HUES48 (cell line): ENCODE results near the gene IQSEC2.

Experiments used
- H3K27ac ChIP-seq: one replicate; pipeline ENCODE4 v1.7.0; 2013; ENCODE audit warnings: low read depth, low read length, inconsistent platforms
- H3K27me3 ChIP-seq: 2 replicates; pipeline ENCODE4 v1.6.1; 2013; ENCODE audit warnings: mild to moderate bottlenecking, low read length; ENCODE audit not compliant: control insufficient read depth, insufficient read depth
- H3K36me3 ChIP-seq: 2 replicates; pipeline ENCODE4 v1.6.1; 2013; ENCODE audit warnings: low read length; ENCODE audit not compliant: control insufficient read depth, insufficient read depth
- H3K4me1 ChIP-seq: 2 replicates; pipeline ENCODE4 v1.6.1; 2013; ENCODE audit warnings: mild to moderate bottlenecking, low read length; ENCODE audit not compliant: control insufficient read depth, insufficient read depth
- H3K4me3 ChIP-seq: 2 replicates; pipeline ENCODE4 v1.5.1; 2013; ENCODE audit warnings: mild to moderate bottlenecking, low read depth, low read length
- H3K9ac ChIP-seq: 2 replicates; pipeline ENCODE4 v1.6.1; 2013; ENCODE audit warnings: mild to moderate bottlenecking, low read depth, low read length, moderate library complexity
- H3K9me3 ChIP-seq: 2 replicates; pipeline ENCODE4 v1.6.1; 2013; ENCODE audit warnings: low read length; ENCODE audit not compliant: control insufficient read depth, insufficient read depth

Gene IQSEC2

GRCh38 chrX:53317365-53318069, 36.1 kb upstream of the IQSEC2 start:
- peaks cover 15% of the 10 kb centered on the region for H3K9me3 ChIP-seq
- peak overlapping the region; percentile 70 for H3K4me3 ChIP-seq
- peaks cover 38% of the 10 kb centered on the region for H3K27me3 ChIP-seq
- no peak overlapping the region for H3K9ac ChIP-seq
- H3K4me1 ChIP-seq: peaks cover 25% of the 10 kb centered on the region
- H3K27ac ChIP-seq: no peak overlapping the region
- H3K36me3 ChIP-seq: no peaks in the 10 kb centered on the region

- Histone ChIP-seq H3K27me3 (peaks cover 33% of the 10 kb centered on the region), H3K4me1 (peaks cover 19% of the 10 kb centered on the region), H3K36me3 (no peaks in the 10 kb centered on the region), H3K9ac (no peak overlapping the region), H3K4me3 (no peak overlapping the region), H3K9me3 (peaks cover 17% of the 10 kb centered on the region; the same call in 1 of the 2 replicates), H3K27ac (no peak overlapping the region)
These were observed 35.5 kb upstream of the IQSEC2 start for GRCh38 chrX:53316860-53317237.

GRCh38 chrX:53316111-53316859, 34.9 kb upstream of the IQSEC2 start:
- H3K4me3 ChIP-seq: no peak overlapping the region; the same call in 1 of the 2 replicates
- H3K4me1 ChIP-seq: peaks cover 15% of the 10 kb centered on the region
- H3K9me3 ChIP-seq: peaks cover 17% of the 10 kb centered on the region; the same call in 1 of the 2 replicates
- no peaks in the 10 kb centered on the region for H3K36me3 ChIP-seq
- H3K27me3 ChIP-seq: peaks cover 28% of the 10 kb centered on the region
- no peak overlapping the region for H3K27ac ChIP-seq
- H3K9ac ChIP-seq: no peak overlapping the region

GRCh38 chrX:53313728-53314105, 32.3 kb upstream of the IQSEC2 start:
- Histone ChIP-seq H3K27ac (no peak overlapping the region), H3K36me3 (no peaks in the 10 kb centered on the region), H3K9ac (no peak overlapping the region), H3K4me1 (peaks cover 7% of the 10 kb centered on the region), H3K27me3 (peaks cover 5% of the 10 kb centered on the region; the same call in 1 of the 2 replicates), H3K4me3 (no peak overlapping the region), H3K9me3 (peaks cover 21% of the 10 kb centered on the region)

- H3K9ac ChIP-seq: no peak overlapping the region
- no peak overlapping the region for H3K27ac ChIP-seq
- no peaks in the 10 kb centered on the region for H3K36me3 ChIP-seq
- H3K27me3 ChIP-seq: 0 out of 2 replicates have a peak, but pooled peaks cover under 1% of the 10 kb centered on the region
- H3K4me3 ChIP-seq: no peak overlapping the region
- H3K4me1 ChIP-seq: peaks cover 4% of the 10 kb centered on the region
- peaks cover 21% of the 10 kb centered on the region for H3K9me3 ChIP-seq
These were observed 31.8 kb upstream of the IQSEC2 start for GRCh38 chrX:53312946-53313727.

GRCh38 chrX:53309837-53310236, 28.5 kb upstream of the IQSEC2 start:
- Histone ChIP-seq H3K36me3 (no peaks in the 10 kb centered on the region), H3K27me3 (no peaks in the 10 kb centered on the region), H3K9me3 (peaks cover 23% of the 10 kb centered on the region), H3K4me1 (no peaks in the 10 kb centered on the region), H3K9ac (no peak overlapping the region), H3K4me3 (no peak overlapping the region), H3K27ac (no peak overlapping the region)

GRCh38 chrX:53308836-53309235, 27.5 kb upstream of the IQSEC2 start:
- H3K36me3 ChIP-seq: no peaks in the 10 kb centered on the region
- H3K27ac ChIP-seq: no peak overlapping the region
- H3K9ac ChIP-seq: no peak overlapping the region
- H3K4me1 ChIP-seq: no peaks in the 10 kb centered on the region
- H3K4me3 ChIP-seq: no peak overlapping the region
- H3K27me3 ChIP-seq: no peaks in the 10 kb centered on the region
- H3K9me3 ChIP-seq: peaks cover 18% of the 10 kb centered on the region

GRCh38 chrX:53305996-53306937, 24.9 kb upstream of the IQSEC2 start:
- Histone ChIP-seq H3K36me3 (no peaks in the 10 kb centered on the region), H3K27me3 (no peaks in the 10 kb centered on the region), H3K9ac (no peak overlapping the region), H3K27ac (no peak overlapping the region), H3K9me3 (peaks cover 16% of the 10 kb centered on the region; the same call in 1 of the 2 replicates), H3K4me1 (no peaks in the 10 kb centered on the region), H3K4me3 (no peak overlapping the region)

GRCh38 chrX:53305219-53305995, 24.0 kb upstream of the IQSEC2 start:
- Histone ChIP-seq H3K4me3 (no peak overlapping the region), H3K4me1 (0 out of 2 replicates have a peak, but pooled peaks cover 2% of the 10 kb centered on the region), H3K9ac (no peak overlapping the region), H3K36me3 (no peaks in the 10 kb centered on the region), H3K27ac (no peak overlapping the region), H3K9me3 (peaks cover 20% of the 10 kb centered on the region; the same call in 1 of the 2 replicates), H3K27me3 (no peaks in the 10 kb centered on the region)
